ENCODE measurements around the gene FOXO6. TPM values are rescaled to one million over a fixed set of nuclear protein-coding genes. Genes with fewer than 3 reads are reported as not detected.

Gene FOXO6
- total and polyA plus RNA-seq, 2 experiments from 2014 or later = 0.68 to 4.2 TPM

GRCh38 chr1:41354956-41355355, 6.3 kb upstream of the FOXO6 start:
- H3K4me3 ChIP-seq = no peak overlapping the region
- peaks cover 7% of the 10 kb centered on the region for H3K27me3 ChIP-seq (ENCODE audit: insufficient read depth)
- H3K36me3 Mint-ChIP-seq (ENCODE audit: low read depth) = no peaks in the 10 kb centered on the region; the same call in 2 of the 3 replicates
- no peaks in the 10 kb centered on the region; the same call in 2 of the 3 replicates for H3K9me3 Mint-ChIP-seq
- no peaks in the 10 kb centered on the region for H3K36me3 ChIP-seq (ENCODE audit: insufficient read depth)
- ATAC-seq (no peak; the same call in 2 of the 3 replicates), DNase-seq (ENCODE audit: low spot score) (peak; percentile 42)
- no peak overlapping the region for H3K27ac Mint-ChIP-seq
- TF ChIP-seq CTCF (conservative IDR thresholded peaks at IDR 0.05; ENCODE audit: low read depth in 2 of 2) (peak; percentile 35 to 68), CREB1 (CRISPR knock-in tag; IDR thresholded peaks at IDR 0.05; ENCODE audit: low read depth) (no peak), ETS1 (IDR thresholded peaks at IDR 0.05) (no peak)
- H3K27me3 Mint-ChIP-seq (ENCODE audit: insufficient read depth, low read depth, poor library complexity) = peaks cover 18% of the 10 kb centered on the region
- H3K4me1 ChIP-seq (ENCODE audit: insufficient read depth) = peaks cover 19% of the 10 kb centered on the region
- peaks cover 28% of the 10 kb centered on the region for H3K4me1 Mint-ChIP-seq
- H3K9me2 ChIP-seq (ENCODE audit: insufficient read depth) = no peaks in the 10 kb centered on the region
- H3K79me2 ChIP-seq (replicated peaks; ENCODE audit: insufficient read depth) = no peaks in the 10 kb centered on the region
- no peak overlapping the region for H3K4me2 ChIP-seq
- no peak overlapping the region for H3K4me3 Mint-ChIP-seq
- no peaks in the 10 kb centered on the region for H3F3A ChIP-seq (replicated peaks; ENCODE audit: low read depth)
- no peak overlapping the region for H2AFZ ChIP-seq
- no peak overlapping the region for H3K27ac ChIP-seq (ENCODE audit: low read depth)
- no peaks in the 10 kb centered on the region for H4K20me1 ChIP-seq (replicated peaks; ENCODE audit: insufficient read depth)

- TF ChIP-seq ZNF114 (CRISPR knock-in tag; IDR thresholded peaks at IDR 0.05) (no peak), EZH2phosphoT487 (IDR thresholded peaks at IDR 0.05; ENCODE audit: unreplicated experiment) (no peak), EZH2 (IDR thresholded peaks at IDR 0.05; ENCODE audit: low read depth, unreplicated experiment) (no peak), POLR2AphosphoS5 (IDR thresholded peaks at IDR 0.05; ENCODE audit: low read depth) (no peak), STAT1 (IDR thresholded peaks at IDR 0.05; ENCODE audit: unreplicated experiment) (no peak), CTCF (conservative IDR thresholded peaks at IDR 0.05; ENCODE audit: low read depth in 2 of 2) (no peak), CREB1 (CRISPR knock-in tag; IDR thresholded peaks at IDR 0.05; ENCODE audit: low read depth) (no peak), JUNB (IDR thresholded peaks at IDR 0.05; ENCODE audit: unreplicated experiment) (no peak), NANOG (IDR thresholded peaks at IDR 0.05; ENCODE audit: borderline replicate concordance) (no peak)
- H2AFZ ChIP-seq = no peak overlapping the region
- peaks cover 23% of the 10 kb centered on the region for H3K4me1 ChIP-seq (ENCODE audit: insufficient read depth)
- H3K4me2 ChIP-seq = no peak overlapping the region
- ATAC-seq (no peak), DNase-seq (ENCODE audit: low spot score) (no peak)
- no peak overlapping the region for H3K4me3 ChIP-seq
- Mint-ChIP-seq H3K27ac (no peak overlapping the region), H3K27me3 (ENCODE audit: insufficient read depth, low read depth, poor library complexity) (peaks cover 20% of the 10 kb centered on the region), H3K4me3 (no peak overlapping the region), H3K36me3 (ENCODE audit: low read depth) (no peaks in the 10 kb centered on the region; the same call in 2 of the 3 replicates), H3K4me1 (peaks cover 32% of the 10 kb centered on the region), H3K9me3 (no peaks in the 10 kb centered on the region; the same call in 2 of the 3 replicates)
- H3K27ac ChIP-seq (ENCODE audit: low read depth) = no peak overlapping the region
- no peaks in the 10 kb centered on the region for H3K9me2 ChIP-seq (ENCODE audit: insufficient read depth)
- no peaks in the 10 kb centered on the region for H4K20me1 ChIP-seq (replicated peaks; ENCODE audit: insufficient read depth)
- H3K36me3 ChIP-seq (ENCODE audit: insufficient read depth) = no peaks in the 10 kb centered on the region
- H3F3A ChIP-seq (replicated peaks; ENCODE audit: low read depth) = 0 out of 2 replicates have a peak, but pooled peaks cover under 1% of the 10 kb centered on the region
- peaks cover 11% of the 10 kb centered on the region for H3K27me3 ChIP-seq (ENCODE audit: insufficient read depth)
- H3K79me2 ChIP-seq (replicated peaks; ENCODE audit: insufficient read depth) = no peaks in the 10 kb centered on the region
Measured at GRCh38 chr1:41355356-41355755, 5.9 kb upstream of the FOXO6 start.
